A673 (cell line): Measurements from ENCODE around the gene ENOX1. TPM values are rescaled to one million over a fixed set of nuclear protein-coding genes. Genes with fewer than 3 reads are reported as not detected.

Experiments used
- BruUV-seq: library from RNA; stranded (reverse); fragments of 400-500 nt; replicated peaks from 2 replicates; lab custom pipeline; 2021; lab: Mats Ljungman, UMichigan
- CTCF ChIA-PET: fragments of 300-600 bp; sonication (Branson Sonifier 250); formaldehyde crosslinking; loops from one replicate; lab custom pipeline; 2022; ENCODE audit warnings: antibody characterized with exemption; lab: Charles Lee
- POLR2A ChIA-PET: fragments of 300-600 bp; sonication (Branson Sonifier 250); formaldehyde crosslinking; loops from one replicate; lab custom pipeline; 2022; ENCODE audit warnings: antibody characterized with exemption; ENCODE audit not compliant: low non-redundant PET; lab: Charles Lee
- DNase-seq: peaks from one replicate; pipeline ENCODE4 v3.0.0-alpha.2; 2015; ENCODE audit warnings: low spot score
- H3K27ac ChIP-seq: fragments of 200-600 bp; sonication (generic); 2 replicates; pipeline ENCODE4 v1.5.1; 2016; ENCODE audit warnings: mixed run types, low read depth, mild to moderate bottlenecking, mixed read lengths, antibody characterized with exemption, low read length; ENCODE audit not compliant: poor library complexity, severe bottlenecking
- H3K27me3 ChIP-seq: fragments of 200-600 bp; sonication (generic); replicated peaks from 2 replicates; pipeline ENCODE4 v1.6.1; 2017; ENCODE audit warnings: mixed run types, low read depth, mild to moderate bottlenecking, mixed read lengths, antibody characterized with exemption, low read length; ENCODE audit not compliant: insufficient read depth, poor library complexity
- H3K36me3 ChIP-seq: fragments of 200-600 bp; sonication (generic); 2 replicates; pipeline ENCODE4 v1.6.1; 2016; ENCODE audit warnings: mixed run types, mild to moderate bottlenecking, mixed read lengths, antibody characterized with exemption, low read length; ENCODE audit not compliant: insufficient read depth, poor library complexity, severe bottlenecking
- H3K4me1 ChIP-seq: fragments of 200-600 bp; sonication (generic); 2 replicates; pipeline ENCODE4 v1.6.1; 2017; ENCODE audit warnings: mixed run types, mild to moderate bottlenecking, mixed read lengths, antibody characterized with exemption, low read length; ENCODE audit not compliant: insufficient read depth, poor library complexity, severe bottlenecking
- H3K4me3 ChIP-seq: fragments of 200-600 bp; sonication (generic); 2 replicates; pipeline ENCODE4 v1.5.1; 2016; ENCODE audit warnings: low read depth, mixed run types, mild to moderate bottlenecking, mixed read lengths, low read length; ENCODE audit not compliant: poor library complexity, severe bottlenecking
- H3K9me3 ChIP-seq: fragments of 200-600 bp; sonication (generic); 2 replicates; pipeline ENCODE4 v1.6.1; 2016; ENCODE audit warnings: mixed run types, low read depth, mild to moderate bottlenecking, mixed read lengths, antibody characterized with exemption, low read length; ENCODE audit not compliant: poor library complexity, severe bottlenecking
- CTCF ChIP-seq: fragments of 300-800, 200-600 bp; sonication (generic); conservative IDR thresholded peaks from 2 replicates; pipeline ENCODE4 v1.5.1; 2017; ENCODE audit warnings: low read depth, mild to moderate bottlenecking, antibody characterized with exemption, low read length, moderate library complexity, mixed read lengths
- EZH2 ChIP-seq: fragments of 200-600 bp; sonication (generic); IDR thresholded peaks from 2 replicates; pipeline ENCODE4 v1.6.1; 2017; ENCODE audit warnings: borderline replicate concordance, low read depth, mild to moderate bottlenecking, mixed read lengths, antibody characterized with exemption, low read length; ENCODE audit not compliant: poor library complexity, severe bottlenecking
- intact Hi-C: fragments of 100-400 bp; cut with micrococcal nuclease; formaldehyde crosslinking; loops from one replicate; pipeline ENCODE4 v1.10.0; 2022; ENCODE audit not compliant: unreplicated experiment
- total RNA-seq: library from RNA; stranded (reverse); gene quantifications from 2 replicates; pipeline ENCODE4 v1.2.3, GENCODE V29; 2021

The ENOX1 gene
- total RNA-seq, 1 experiment from 2014 or later, result 4.4 TPM

- no peaks in the 10 kb centered on the region for H3K27me3 ChIP-seq
- no peaks in the 10 kb centered on the region for H3K9me3 ChIP-seq
- no peaks in the 10 kb centered on the region for H3K36me3 ChIP-seq
- intact Hi-C loops, result no loop called here
- H3K4me1 ChIP-seq, result no peaks in the 10 kb centered on the region
- DNase-seq, result no peak
- no TSS peak for BruUV-seq
- ChIA-PET POLR2A (no interaction called here), CTCF (no interaction called here)
- no peak overlapping the region for H3K27ac ChIP-seq
- TF ChIP-seq EZH2 (no peak), CTCF (no peak)
- no peak overlapping the region for H3K4me3 ChIP-seq
Measured at GRCh38 chr13:43167731-43168130, 619.0 kb downstream of the ENOX1 start.

GRCh38 chr13:43166644-43167457, 619.9 kb downstream of the ENOX1 start:
- POLR2A ChIA-PET, result no interaction called here
- intact Hi-C loops, result no loop called here
- H3K27me3 ChIP-seq, result no peaks in the 10 kb centered on the region
- no peaks in the 10 kb centered on the region for H3K4me1 ChIP-seq
- BruUV-seq, result no TSS peak
- CTCF ChIA-PET, result no interaction called here
- no peak overlapping the region for H3K27ac ChIP-seq
- no peak overlapping the region for H3K4me3 ChIP-seq
- H3K36me3 ChIP-seq, result no peaks in the 10 kb centered on the region
- TF ChIP-seq EZH2 (no peak), CTCF (no peak)
- DNase-seq, result no peak
- H3K9me3 ChIP-seq, result no peaks in the 10 kb centered on the region

Other genes with a start within 250 kb of the ENOX1 start
- 1.2 and 2.6 TPM in 2 replicates for gene CCDC122, start 92.8 kb upstream of the ENOX1 start, total RNA-seq
- 0.47 and 0.59 TPM in 2 replicates for gene LACC1, start 92.9 kb upstream of the ENOX1 start, total RNA-seq